Mesendoderm (in vitro differentiated cells): Measurements from ENCODE around the gene SAV1.
A peak's percentile ranks its signal among the peaks of the same experiment; 100 is the strongest.
"Not testable (repeated sequence)": the region's sequence is repeated elsewhere in the genome, so short reads cannot be mapped to it uniquely, and the experiment has no call there.

ENCODE experiments used
- DNase-seq: peaks from one replicate; pipeline ENCODE4 v3.0.0; 2013
- H2AK5ac ChIP-seq: 2 replicates; pipeline ENCODE4 v1.6.1; 2013; ENCODE audit warnings: low read length, inconsistent platforms
- H2BK120ac ChIP-seq: 2 replicates; pipeline ENCODE4 v1.6.1; 2013; ENCODE audit warnings: low read depth, mild to moderate bottlenecking, low read length, moderate library complexity, mixed read lengths
- H2BK15ac ChIP-seq: replicated peaks from 2 replicates; pipeline ENCODE4 v1.6.1; 2013; ENCODE audit warnings: low read depth, mild to moderate bottlenecking, moderate library complexity
- H2BK5ac ChIP-seq: 2 replicates; pipeline ENCODE4 v1.6.1; 2013; ENCODE audit warnings: low read length, inconsistent platforms
- H3K18ac ChIP-seq: 2 replicates; pipeline ENCODE4 v1.6.1; 2013; ENCODE audit warnings: mild to moderate bottlenecking, low read length, mixed read lengths
- H3K23ac ChIP-seq: one replicate; pipeline ENCODE4 v1.6.1; 2013; ENCODE audit warnings: low read length
- H3K27ac ChIP-seq: 2 replicates; pipeline ENCODE4 v1.5.1; 2013; ENCODE audit warnings: low read depth, mild to moderate bottlenecking, inconsistent platforms, low read length, moderate library complexity
- H3K27me3 ChIP-seq: 2 replicates; pipeline ENCODE4 v1.6.1; 2013; ENCODE audit warnings: low read length, control low read depth, mild to moderate bottlenecking, inconsistent platforms; ENCODE audit not compliant: insufficient read depth, poor library complexity
- H3K36me3 ChIP-seq: 2 replicates; pipeline ENCODE4 v1.6.1; 2013; ENCODE audit warnings: low read length, inconsistent platforms; ENCODE audit not compliant: control insufficient read depth, insufficient read depth
- H3K4ac ChIP-seq: one replicate; pipeline ENCODE4 v1.6.1; 2013; ENCODE audit warnings: low read depth, mild to moderate bottlenecking, low read length, moderate library complexity
- H3K4me1 ChIP-seq: 2 replicates; pipeline ENCODE4 v1.6.1; 2013; ENCODE audit warnings: low read depth, low read length, inconsistent platforms; ENCODE audit not compliant: control insufficient read depth
- H3K4me2 ChIP-seq: 2 replicates; pipeline ENCODE4 v1.6.1; 2013; ENCODE audit warnings: low read length
- H3K4me3 ChIP-seq: 2 replicates; pipeline ENCODE4 v1.5.1; 2013; ENCODE audit warnings: mild to moderate bottlenecking, low read length
- H3K56ac ChIP-seq: one replicate; pipeline ENCODE4 v1.6.1; 2013; ENCODE audit warnings: low read length
- H3K79me1 ChIP-seq: 2 replicates; pipeline ENCODE4 v1.6.1; 2013; ENCODE audit warnings: low read length, inconsistent platforms
- H3K79me2 ChIP-seq: 2 replicates; pipeline ENCODE4 v1.6.1; 2013; ENCODE audit warnings: mild to moderate bottlenecking, low read length; ENCODE audit not compliant: control insufficient read depth, insufficient read depth
- H3K9ac ChIP-seq: 2 replicates; pipeline ENCODE4 v1.6.1; 2013; ENCODE audit warnings: low read length, inconsistent platforms
- H4K5ac ChIP-seq: one replicate; pipeline ENCODE4 v1.6.1; 2013; ENCODE audit warnings: low read length
- H4K8ac ChIP-seq: one replicate; pipeline ENCODE4 v1.6.1; 2013; ENCODE audit warnings: low read depth, mild to moderate bottlenecking, control low read depth, low read length, moderate library complexity
- WGBS: extraction: QIAGEN DNeasy Blood & Tissue Kit; methylation state at CpG from one replicate; pipeline ENCODE4 v1.1.7; 2013; ENCODE audit warnings: low lambda C conversion rate, missing lambda C conversion rate; ENCODE audit not compliant: insufficient coverage; ENCODE audit errors: extremely low coverage; 5-methylcytosine and 5-hydroxymethylcytosine counted together

SAV1 gene

GRCh38 chr14:50669441-50669986, 1.4 kb upstream of the SAV1 start:
- Histone ChIP-seq H2AK5ac (peak overlapping the region; percentile 86), H3K4ac (no peak overlapping the region), H2BK120ac (no peak overlapping the region), H3K23ac (no peak overlapping the region), H3K27me3 (no peaks in the 10 kb centered on the region), H3K18ac (no peak overlapping the region), H4K5ac (no peak overlapping the region), H3K4me2 (no peak overlapping the region), H3K4me3 (no peak overlapping the region), H3K56ac (peak overlapping the region; percentile 67), H3K9ac (no peak overlapping the region), H2BK15ac (no peak overlapping the region), H3K27ac (no peak overlapping the region), H3K79me2 (peaks cover 17% of the 10 kb centered on the region), H3K4me1 (peaks cover 9% of the 10 kb centered on the region), H3K79me1 (no peaks in the 10 kb centered on the region), H3K36me3 (no peaks in the 10 kb centered on the region), H4K8ac (no peak overlapping the region), H2BK5ac (peak overlapping the region; percentile 72)
- no CpG with 5 or more reads among the region's 4 CpGs for WGBS
- peak; percentile 47 for DNase-seq

GRCh38 chr14:50668826-50669143, 679 bp upstream of the SAV1 start:
- no peak overlapping the region for H2BK120ac ChIP-seq
- no peak overlapping the region for H4K8ac ChIP-seq
- peak overlapping the region; percentile 87 for H3K9ac ChIP-seq
- peak overlapping the region; percentile 94 for H3K18ac ChIP-seq
- peak overlapping the region; percentile 95 for H3K27ac ChIP-seq
- peak overlapping the region; percentile 78 for H3K4me3 ChIP-seq
- H3K36me3 ChIP-seq, result no peaks in the 10 kb centered on the region
- H3K4me2 ChIP-seq, result peak overlapping the region; percentile 89
- H2BK15ac ChIP-seq, result no peak overlapping the region
- no peaks in the 10 kb centered on the region for H3K79me1 ChIP-seq
- peak overlapping the region; percentile 99 for H3K56ac ChIP-seq
- peaks cover 17% of the 10 kb centered on the region for H3K79me2 ChIP-seq
- no peaks in the 10 kb centered on the region for H3K27me3 ChIP-seq
- H4K5ac ChIP-seq, result no peak overlapping the region
- H3K4me1 ChIP-seq, result peaks cover 9% of the 10 kb centered on the region
- no peak overlapping the region for H3K4ac ChIP-seq
- no CpG with 5 or more reads among the region's 6 CpGs for WGBS
- H2BK5ac ChIP-seq, result peak overlapping the region; percentile 90
- no peak overlapping the region for H3K23ac ChIP-seq
- no peak for DNase-seq
- no peak overlapping the region for H2AK5ac ChIP-seq

- H2BK120ac ChIP-seq, result no peak overlapping the region
- H2AK5ac ChIP-seq, result no peak overlapping the region
- H3K27me3 ChIP-seq, result no peaks in the 10 kb centered on the region
- no peaks in the 10 kb centered on the region for H3K36me3 ChIP-seq
- H3K56ac ChIP-seq, result peak overlapping the region; percentile 99
- peaks cover 9% of the 10 kb centered on the region for H3K4me1 ChIP-seq
- H3K18ac ChIP-seq, result peak overlapping the region; percentile 94
- DNase-seq, result peak; percentile 77
- no peak overlapping the region for H2BK15ac ChIP-seq
- H3K23ac ChIP-seq, result no peak overlapping the region
- peaks cover 19% of the 10 kb centered on the region for H3K79me2 ChIP-seq
- no peak overlapping the region for H2BK5ac ChIP-seq
- no CpG with 5 or more reads among the region's 25 CpGs for WGBS
- no peak overlapping the region for H4K8ac ChIP-seq
- peak overlapping the region; percentile 60 for H3K4me2 ChIP-seq
- H3K79me1 ChIP-seq, result no peaks in the 10 kb centered on the region
- peak overlapping the region; percentile 95 for H3K27ac ChIP-seq
- H3K4ac ChIP-seq, result no peak overlapping the region
- H3K4me3 ChIP-seq, result peak overlapping the region; percentile 88
- peak overlapping the region; percentile 87 for H3K9ac ChIP-seq
- no peak overlapping the region for H4K5ac ChIP-seq
Observed at GRCh38 chr14:50667684-50667995, 466 bp downstream of the SAV1 start.

GRCh38 chr14:50666772-50667683, 1.1 kb downstream of the SAV1 start:
- Histone ChIP-seq H2AK5ac (no peak overlapping the region), H2BK15ac (no peak overlapping the region), H2BK5ac (peak overlapping the region; percentile 28), H2BK120ac (no peak overlapping the region), H3K79me1 (no peaks in the 10 kb centered on the region), H3K9ac (peak overlapping the region; percentile 87), H4K5ac (no peak overlapping the region), H3K27me3 (no peaks in the 10 kb centered on the region), H3K23ac (no peak overlapping the region), H4K8ac (no peak overlapping the region), H3K4ac (no peak overlapping the region), H3K18ac (peak overlapping the region; percentile 1), H3K4me1 (peaks cover 9% of the 10 kb centered on the region), H3K36me3 (no peaks in the 10 kb centered on the region), H3K27ac (peak overlapping the region; percentile 95), H3K79me2 (peaks cover 19% of the 10 kb centered on the region), H3K4me3 (peak overlapping the region; percentile 88), H3K56ac (peak overlapping the region; percentile 99), H3K4me2 (peak overlapping the region; percentile 60)
- no CpG with 5 or more reads among the region's 20 CpGs for WGBS
- peak; percentile 85 for DNase-seq

GRCh38 chr14:50665300-50665699, 2.8 kb downstream of the SAV1 start:
- not testable (repeated sequence) for H3K56ac ChIP-seq, H2BK15ac ChIP-seq, H4K5ac ChIP-seq, H3K4ac ChIP-seq, H2BK5ac ChIP-seq, H2AK5ac ChIP-seq, H3K27ac ChIP-seq, H4K8ac ChIP-seq, H3K9ac ChIP-seq, H3K4me3 ChIP-seq, H3K18ac ChIP-seq, H3K4me2 ChIP-seq, H3K79me1 ChIP-seq, H2BK120ac ChIP-seq, H3K36me3 ChIP-seq, H3K23ac ChIP-seq, H3K4me1 ChIP-seq, DNase-seq, H3K27me3 ChIP-seq
- peaks cover 19% of the 10 kb centered on the region for H3K79me2 ChIP-seq
- WGBS, result no CpG with 5 or more reads among the region's 5 CpGs
